Heart left ventricle (tissue), 13 donors: ENCODE measurements around the gene SGSH.

Experiments used
- CTCF ChIP-seq, 12 donors: fragments of 200-600 bp; sonication (generic) in 4 of 12; IDR thresholded peaks; one replicate each; pipeline versions ENCODE4 v1.5.0 to v1.8.0; 2018 to 2022; ENCODE audit warnings: antibody characterized with exemption in 12 of 12, mild to moderate bottlenecking in 5 of 12
- POLR2A ChIP-seq, 2 donors: fragments of 450-650 bp; IDR thresholded peaks; one replicate each; pipeline ENCODE4 v1.6.1; 2017; ENCODE audit warnings: antibody characterized with exemption in 2 of 2, mild to moderate bottlenecking in 2 of 2, moderate library complexity in 2 of 2
- donor health status: ischemic (EF 13 %, LVEDD 7.1; RV severe dilation, severe dysfunction).
- donor health status: DM: no; HTN: yes; CAD: no.
- donor health status: DM: no; HTN: no; CAD: no.
- donor health status: ischemic (EF 25% LVEDD 6.9; RV normal size, moderate dysfunction).
- donor health status: ischemic (EF 25% LVEDD 5.7; RV mildly dilated, moderate dysfunction).
- donor health status: ischemic (EF 35%, LVEDD 5.7; RV mildly dilated, moderate dysfunction).
- donor health status: nonischemic (EF 11% LVEDD 7.7; RV severe dilation, severe dysfunction).
- donor health status: DM: yes; HTN: yes; CAD: no.
- donor health status: PGD.
- donor health status: ischemic (EF 29% LVEDD 5.4; RV normal size, mild dysfunction).
- donor health status: nonischemic (EF 23%, LVEDD 6.1; RV moderate dilation, normal function).

GRCh38 chr17:80262291-80262690 is 42.2 kb upstream of the SGSH start:
- TF ChIP-seq CTCF (IDR thresholded peaks at IDR 0.05) (no peak), POLR2A (IDR thresholded peaks at IDR 0.05) (no peak)
